HG02870 (cell line): Measurements from ENCODE around the gene TMC2.

Experiments
- ATAC-seq: cut with Tn5 transposase; IDR thresholded peaks from one replicate; pipeline ENCODE4 v1.9.1; 2021; ENCODE audit warnings: mild to moderate bottlenecking, moderate library complexity; ENCODE audit not compliant: unreplicated experiment

The TMC2 gene

DNA sequence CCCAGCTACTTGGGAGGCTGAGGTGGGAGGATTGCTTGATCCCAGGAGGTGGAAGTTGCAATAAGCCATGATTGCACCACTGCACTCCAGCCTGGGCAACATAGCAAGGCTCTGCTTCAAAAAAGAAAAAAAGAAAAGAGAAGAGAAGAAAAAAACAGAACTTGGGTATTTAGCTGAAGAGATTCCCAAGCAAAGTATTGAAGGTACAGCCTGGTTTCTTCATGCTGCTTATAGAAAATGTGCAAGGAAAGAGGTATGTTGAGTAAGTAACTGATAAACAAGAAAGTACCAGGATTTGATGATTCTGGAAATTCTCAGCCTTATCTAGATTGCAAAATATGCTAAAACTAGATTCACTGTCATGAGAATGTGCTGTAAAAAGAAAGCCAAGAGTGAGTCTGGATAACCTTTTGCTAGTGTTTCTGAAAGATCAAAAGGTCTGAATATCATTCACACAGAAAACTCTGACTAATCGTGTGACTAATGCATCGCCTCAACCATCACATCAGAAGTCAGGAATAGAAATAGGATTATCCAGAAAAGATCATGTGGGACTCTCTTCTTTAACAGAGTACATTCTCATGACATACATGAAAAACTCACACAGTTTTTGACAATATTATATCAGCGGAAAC, 83.7 kb downstream of the TMC2 start:
- no peak for ATAC-seq

- no peak for ATAC-seq
Observed at GRCh38 chr20:2624190-2624589, 87.8 kb downstream of the TMC2 start.

DNA sequence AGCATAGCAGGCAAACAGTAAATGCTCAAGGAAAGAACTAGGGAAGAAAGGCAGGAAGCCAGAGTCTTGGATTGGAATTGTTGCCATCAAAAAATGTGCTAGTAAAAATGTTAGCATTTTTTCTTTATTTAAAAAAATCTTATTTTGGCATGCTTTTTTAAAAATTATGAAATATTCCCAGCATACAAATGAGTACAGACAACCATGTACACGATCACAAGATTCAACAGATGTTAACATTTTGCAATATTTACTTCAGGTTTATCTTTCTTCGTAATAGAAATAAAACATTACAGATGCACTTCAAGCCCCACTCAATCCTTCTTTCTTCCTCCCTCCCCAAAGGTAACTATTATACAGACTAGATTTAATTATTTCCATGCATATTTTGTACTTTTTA, 88.7 kb downstream of the TMC2 start:
- no peak for ATAC-seq

GRCh38 chr20:2626853-2627541, 90.6 kb downstream of the TMC2 start:
- ATAC-seq, result no peak

GRCh38 chr20:2631228-2631627, 94.9 kb downstream of the TMC2 start:
- no peak for ATAC-seq

- no peak for ATAC-seq
Observed at GRCh38 chr20:2633381-2633780, 97.0 kb downstream of the TMC2 start.

DNA sequence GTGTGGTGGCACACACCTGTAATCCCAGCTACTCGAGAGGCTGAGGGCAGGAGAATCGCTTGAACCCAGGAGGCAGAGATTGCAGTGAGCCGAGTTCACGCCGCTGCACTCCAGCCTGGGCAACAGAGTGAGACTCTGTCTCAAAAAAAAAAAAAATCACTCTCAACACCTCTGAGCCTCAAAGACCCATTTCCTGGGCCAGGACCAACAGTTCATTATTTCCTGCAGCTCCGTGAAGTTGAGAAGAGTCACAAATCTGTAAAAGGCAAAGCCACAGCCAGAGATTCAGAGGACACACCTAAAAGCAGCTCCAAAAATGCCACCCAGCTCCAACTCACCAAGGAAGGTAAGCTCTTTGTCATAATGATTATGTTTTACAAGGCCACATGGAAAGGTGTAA, 100.9 kb downstream of the TMC2 start:
- no peak for ATAC-seq

DNA sequence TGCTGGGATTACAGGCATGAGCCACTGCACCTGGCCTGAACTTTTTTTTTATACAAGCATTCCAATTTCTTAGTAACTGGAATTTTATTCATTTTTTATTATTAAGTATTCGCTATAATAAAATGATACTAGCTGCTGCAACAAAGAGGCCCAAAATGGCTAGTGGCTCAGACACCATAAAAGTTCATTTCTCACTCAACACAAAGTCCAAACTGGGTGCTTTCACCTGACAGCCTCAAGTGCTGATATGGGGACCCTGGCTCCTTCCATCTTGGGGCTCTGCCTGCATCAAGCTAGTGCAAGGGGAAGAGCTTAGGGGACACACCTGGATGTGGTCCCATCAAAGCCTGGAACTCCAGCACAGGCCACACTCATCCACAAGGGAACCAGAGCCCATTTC, 103.9 kb downstream of the TMC2 start:
- ATAC-seq, result no peak

GRCh38 chr20:2640899-2641298, 104.5 kb downstream of the TMC2 start:
- ATAC-seq, result no peak

GRCh38 chr20:2643708-2644107, 107.3 kb downstream of the TMC2 start:
- no peak for ATAC-seq

DNA sequence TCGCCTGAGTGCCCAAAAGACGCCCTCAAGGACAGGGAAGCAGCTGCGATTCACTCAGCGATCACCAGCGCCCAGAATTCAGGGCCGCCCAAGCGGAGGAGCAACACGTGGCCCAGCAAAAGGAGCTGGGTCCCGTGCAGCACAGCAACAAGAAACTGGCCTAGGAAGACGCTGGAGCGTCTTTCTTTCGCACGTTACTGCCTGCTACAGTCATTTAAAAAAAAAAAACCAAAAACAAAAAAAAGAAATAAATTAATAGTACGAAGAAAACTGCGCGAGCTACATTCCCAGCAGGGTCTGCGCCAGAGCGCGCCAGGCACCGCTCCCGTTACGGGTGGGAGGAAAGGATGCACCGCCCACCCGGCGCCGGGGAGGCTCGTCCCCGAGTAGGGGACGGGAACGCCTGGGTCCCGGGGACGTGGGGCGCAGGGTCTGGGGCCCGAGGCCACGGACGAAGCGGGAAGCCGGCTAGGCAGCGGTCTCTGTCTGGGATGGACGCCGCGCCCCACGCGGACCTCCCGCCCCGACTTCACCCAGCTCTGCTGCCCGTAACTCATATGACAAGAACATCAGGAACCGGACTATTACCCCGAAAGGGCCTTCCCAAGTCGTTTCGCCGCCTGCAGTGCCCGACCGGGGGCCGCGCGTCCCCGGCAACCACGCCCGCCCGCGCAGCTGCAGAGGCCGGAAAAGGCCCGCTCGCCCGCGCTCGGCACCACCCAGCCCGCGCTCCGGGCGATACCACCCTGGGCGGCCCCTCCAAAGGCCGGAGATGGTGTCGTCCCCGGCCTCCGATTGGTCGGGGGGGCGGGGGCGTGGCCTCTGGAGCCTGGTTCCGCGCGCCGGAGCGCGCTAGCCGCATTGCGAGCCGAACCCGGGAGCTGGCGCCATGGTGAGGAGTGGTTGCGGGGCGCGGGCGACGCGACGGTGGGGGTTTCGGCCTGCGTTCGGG, 115.7 kb downstream of the TMC2 start, which contains the start of gene NOP56:
Gene NOP56, plus strand, starts transcription at position 861 of the 952 bp plus-strand sequence. Its CDS starts 29 bp downstream, at position 890.
- ATAC-seq, result peak; percentile 70

DNA sequence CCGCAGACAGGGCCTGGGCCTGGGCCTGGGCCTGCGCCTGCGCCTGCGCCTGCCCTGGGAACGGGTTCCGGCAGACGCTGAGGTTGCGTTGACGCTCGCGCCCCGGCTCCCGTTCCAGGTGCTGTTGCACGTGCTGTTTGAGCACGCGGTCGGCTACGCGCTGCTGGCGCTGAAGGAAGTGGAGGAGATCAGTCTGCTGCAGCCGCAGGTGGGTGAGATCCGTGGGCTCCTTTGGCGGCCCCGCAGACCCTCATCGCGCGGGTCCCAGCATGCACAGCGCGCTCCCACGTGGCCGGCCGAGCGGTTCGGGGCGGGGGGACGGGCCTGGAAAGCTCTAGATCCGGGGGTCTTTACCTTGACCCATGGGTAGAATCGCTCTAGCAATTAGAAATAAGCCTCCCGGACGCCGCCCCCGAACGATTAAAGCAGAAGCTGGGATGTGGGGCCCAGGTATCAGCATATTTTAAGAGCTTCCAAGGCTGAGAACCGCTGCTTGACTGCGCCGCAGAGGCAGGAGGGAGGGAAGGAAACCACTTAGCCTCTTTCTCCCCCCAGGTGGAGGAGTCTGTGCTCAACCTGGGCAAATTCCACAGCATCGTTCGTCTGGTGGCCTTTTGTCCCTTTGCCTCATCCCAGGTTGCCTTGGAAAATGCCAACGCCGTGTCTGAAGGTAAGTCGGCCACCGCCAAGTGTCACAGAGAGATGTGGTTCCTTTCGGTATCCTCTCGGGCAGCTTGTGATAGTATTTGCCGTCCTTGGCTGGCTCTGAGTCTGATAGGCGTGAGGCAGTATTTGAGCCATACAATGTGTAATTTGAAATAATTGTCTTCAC, 116.6 kb downstream of the TMC2 start:
- ATAC-seq, result peak; percentile 41

DNA sequence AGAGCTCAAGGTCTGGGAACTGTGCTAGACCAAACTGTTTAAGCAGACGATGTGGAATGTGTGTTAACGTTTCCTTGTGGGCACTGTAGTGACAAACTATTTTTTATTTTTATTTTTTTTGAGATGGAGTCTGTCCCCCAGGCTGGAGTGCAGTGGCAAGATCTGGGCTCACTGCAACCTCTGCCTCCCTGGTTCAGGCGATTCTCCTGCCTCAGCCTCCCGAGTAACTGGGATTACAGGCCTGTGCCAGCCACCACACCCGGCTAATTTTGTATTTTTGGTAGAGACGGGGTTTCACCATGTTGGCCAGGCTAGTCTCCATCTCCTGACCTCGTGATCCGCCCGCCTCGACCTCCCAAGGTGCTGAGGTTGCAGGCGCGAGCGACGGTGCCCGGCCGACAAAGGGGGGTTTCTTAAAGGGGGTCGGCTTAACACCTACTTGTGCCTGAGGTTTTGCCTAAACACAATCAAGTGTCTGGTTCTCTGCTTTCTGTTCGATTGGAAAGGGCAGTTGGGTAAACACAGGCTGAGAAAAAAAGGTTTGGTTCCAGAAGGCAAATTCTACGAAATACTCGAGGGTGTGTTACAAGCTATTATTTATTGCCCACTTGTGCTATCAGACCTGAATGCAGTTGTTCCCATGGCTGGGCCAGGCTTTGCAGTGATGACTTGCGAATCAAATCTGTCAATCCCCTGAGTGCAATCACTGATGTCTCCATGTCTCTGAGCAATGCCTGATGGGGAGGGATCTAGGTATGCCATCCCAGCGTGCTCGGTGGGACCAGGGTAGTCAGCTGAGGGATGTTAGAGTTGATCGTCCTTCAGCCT, 117.4 kb downstream of the TMC2 start:
- ATAC-seq, result no peak

DNA sequence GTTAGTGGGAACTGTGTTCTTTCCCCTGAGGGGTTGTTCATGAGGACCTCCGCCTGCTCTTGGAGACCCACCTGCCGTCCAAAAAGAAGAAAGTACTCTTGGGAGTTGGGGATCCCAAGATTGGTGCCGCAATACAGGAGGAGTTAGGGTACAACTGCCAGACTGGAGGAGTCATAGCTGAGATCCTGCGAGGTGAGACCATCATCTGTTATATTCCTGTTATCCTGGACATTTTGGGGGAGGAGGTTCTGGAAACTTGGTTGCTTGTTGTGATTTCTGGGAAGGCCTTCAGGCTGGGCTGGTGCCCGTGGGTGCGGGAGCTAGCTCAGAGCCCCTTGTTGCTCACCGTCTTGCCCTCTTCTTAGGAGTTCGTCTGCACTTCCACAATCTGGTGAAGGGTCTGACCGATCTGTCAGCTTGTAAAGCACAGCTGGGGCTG, 118.0 kb downstream of the TMC2 start:
- ATAC-seq, result no peak

- ATAC-seq, result no peak
Observed at GRCh38 chr20:2654831-2655230, 118.5 kb downstream of the TMC2 start.

- no peak for ATAC-seq
Observed at GRCh38 chr20:2655331-2656116, 119.2 kb downstream of the TMC2 start.

- ATAC-seq, result no peak
Observed at GRCh38 chr20:2656471-2657117, 120.2 kb downstream of the TMC2 start.

GRCh38 chr20:2657241-2657640, 120.9 kb downstream of the TMC2 start:
- no peak for ATAC-seq
